HCT116 (cell line): ENCODE data around the gene ABCC1. TPM values are rescaled to one million over a fixed set of nuclear protein-coding genes. Genes with fewer than 3 reads are reported as not detected.

Source experiments
- ATAC-seq: fragments of 200-7000 bp; cut with Tn5 transposase; 2 replicates; pipeline ENCODE4 v1.9.1; 2020; ENCODE audit warnings: mild to moderate bottlenecking, moderate library complexity
- BruUV-seq: library from RNA; stranded (reverse); fragments of 400-500 nt; replicated peaks from 2 replicates; lab custom pipeline; 2021; lab: Mats Ljungman, UMichigan
- CTCF ChIA-PET: fragments of 300-600 bp; sonication (Branson Sonifier 250); formaldehyde crosslinking; loops from one replicate; lab custom pipeline; 2021; ENCODE audit warnings: antibody characterized with exemption; lab: Charles Lee
- POLR2A ChIA-PET: fragments of 300-600, 350-600 bp; sonication (Branson Sonifier 250); formaldehyde crosslinking; loops from one replicate; lab custom pipeline; 2021; ENCODE audit warnings: antibody characterized with exemption; lab: Charles Lee
- RAD21 ChIA-PET, 2 experiments: fragments of 300-600 bp; sonication (Branson Sonifier 250); formaldehyde crosslinking; loops; one replicate each; lab custom pipeline; 2023; ENCODE audit warnings: low total read pairs in 2 of 2; ENCODE audit not compliant: uncharacterized antibody in 2 of 2, unreplicated experiment in 2 of 2, low non-redundant PET in 1 of 2; lab: Charles Lee
- DNase-seq: peaks from one replicate; pipeline ENCODE4 v3.0.0-alpha.2; 2010; ENCODE audit warnings: low read depth, low spot score
- H2AFZ ChIP-seq: fragments of 200-600 bp; shearing (Covaris generic), sonication (generic); 2 replicates; pipeline ENCODE4 v1.6.1; 2017; ENCODE audit warnings: low read depth, mixed run types, mixed read lengths, antibody characterized with exemption, low read length; ENCODE audit not compliant: poor library complexity, severe bottlenecking
- H3K27ac ChIP-seq: 2 replicates; pipeline ENCODE4 v1.5.1; 2012; ENCODE audit warnings: low read depth, low read length
- H3K27me3 ChIP-seq: fragments of 200-600 bp; sonication (generic); 2 replicates; pipeline ENCODE4 v1.6.1; 2016; ENCODE audit warnings: mixed run types, low read length, mixed read lengths; ENCODE audit not compliant: insufficient read depth
- H3K36me3 ChIP-seq, 2 experiments: fragments of 200-500 bp in 1 of 2; fragments of 200-600 bp in 1 of 2; sonication (Bioruptor generic) in 1 of 2; sonication (generic) in 1 of 2; 2 replicates each; pipeline versions ENCODE4 v1.5.1 to v1.6.1; 2014 to 2016; ENCODE audit warnings: low read length in 2 of 2, inconsistent platforms in 1 of 2, mixed read lengths in 1 of 2, mixed run types in 1 of 2; ENCODE audit not compliant: insufficient read depth in 2 of 2, control insufficient read depth in 1 of 2
- H3K4me1 ChIP-seq, 2 experiments: fragments of 200-600 bp in 1 of 2; sonication (generic) in 1 of 2; 2 replicates each; pipeline versions ENCODE4 v1.5.1 to v1.6.1; 2012 to 2017; ENCODE audit warnings: low read length in 2 of 2, inconsistent platforms in 1 of 2, mild to moderate bottlenecking in 1 of 2, mixed read lengths in 1 of 2, mixed run types in 1 of 2, moderate library complexity in 1 of 2; ENCODE audit not compliant: insufficient read depth in 2 of 2, control insufficient read depth in 1 of 2
- H3K4me2 ChIP-seq: fragments of 200-600 bp; sonication (generic); 2 replicates; pipeline ENCODE4 v1.6.1; 2017; ENCODE audit warnings: mixed run types, low read length, mixed read lengths
- H3K4me3 ChIP-seq, 2 experiments: fragments of 200-600 bp in 1 of 2; sonication (generic) in 1 of 2; replicated peaks in 1 of 2; 2 replicates each; pipeline ENCODE4 v1.5.1; 2011 to 2016; ENCODE audit warnings: low read length in 2 of 2, control low read depth in 1 of 2, low read depth in 1 of 2, mild to moderate bottlenecking in 1 of 2, mixed read lengths in 1 of 2, mixed run types in 1 of 2
- H3K79me2 ChIP-seq: fragments of 200-600 bp; sonication (generic); 2 replicates; pipeline ENCODE4 v1.6.1; 2017; ENCODE audit warnings: mild to moderate bottlenecking, mixed run types, low read length, moderate library complexity, mixed read lengths; ENCODE audit not compliant: insufficient read depth
- H3K9ac ChIP-seq: fragments of 200-600 bp; sonication (generic); 2 replicates; pipeline ENCODE4 v1.6.1; 2016; ENCODE audit warnings: low read length, mixed read lengths
- H3K9me2 ChIP-seq: fragments of 200-600 bp; sonication (generic), shearing (Covaris generic); 2 replicates; pipeline ENCODE4 v1.6.1; 2017; ENCODE audit warnings: mixed run types, mild to moderate bottlenecking, moderate library complexity; ENCODE audit not compliant: insufficient read depth
- H3K9me3 ChIP-seq, 2 experiments: fragments of 200-500 bp in 1 of 2; fragments of 200-600 bp in 1 of 2; sonication (Bioruptor generic) in 1 of 2; sonication (generic) in 1 of 2; 2 replicates each; pipeline ENCODE4 v1.6.1; 2014 to 2017; ENCODE audit warnings: low read length in 2 of 2, mixed read lengths in 2 of 2, inconsistent platforms in 1 of 2, low read depth in 1 of 2, mild to moderate bottlenecking in 1 of 2, mixed run types in 1 of 2, moderate library complexity in 1 of 2; ENCODE audit not compliant: control insufficient read depth in 1 of 2, insufficient read depth in 1 of 2
- H4K20me1 ChIP-seq: fragments of 200-600 bp; sonication (generic), shearing (Covaris generic); 2 replicates; pipeline ENCODE4 v1.6.1; 2017; ENCODE audit warnings: mixed run types, mild to moderate bottlenecking, moderate library complexity; ENCODE audit not compliant: insufficient read depth
- CTCF ChIP-seq, 3 experiments: fragments of 200-600 bp in 1 of 3; sonication (generic) in 1 of 3; IDR thresholded peaks in 2 of 3; conservative IDR thresholded peaks in 1 of 3; 2 replicates each; pipeline ENCODE4 v1.5.1; 2012 to 2017; ENCODE audit warnings: low read depth in 2 of 3, low read length in 2 of 3, antibody characterized with exemption in 1 of 3, borderline replicate concordance in 1 of 3, control low read depth in 1 of 3, mild to moderate bottlenecking in 1 of 3, mixed read lengths in 1 of 3, mixed run types in 1 of 3, moderate library complexity in 1 of 3; ENCODE audit not compliant: insufficient read depth in 1 of 3
- EGR1 ChIP-seq: IDR thresholded peaks from 2 replicates; pipeline ENCODE4 v1.6.1; 2012; ENCODE audit warnings: low read depth
- ELF1 ChIP-seq: IDR thresholded peaks from 2 replicates; pipeline ENCODE4 v1.6.1; 2012; ENCODE audit warnings: low read depth, borderline replicate concordance
- EZH2 ChIP-seq: fragments of 200-600 bp; sonication (generic); IDR thresholded peaks from 2 replicates; pipeline ENCODE4 v1.6.1; 2017; ENCODE audit warnings: antibody characterized with exemption, mixed run types
- FOSL1 ChIP-seq: IDR thresholded peaks from 2 replicates; pipeline ENCODE4 v1.6.1; 2012; ENCODE audit warnings: low read depth
- JUND ChIP-seq: IDR thresholded peaks from 2 replicates; pipeline ENCODE4 v1.6.1; 2012
- MAX ChIP-seq: IDR thresholded peaks from 2 replicates; pipeline ENCODE4 v1.6.1; 2012
- RAD21 ChIP-seq: IDR thresholded peaks from 2 replicates; pipeline ENCODE4 v1.6.1; 2012; ENCODE audit warnings: low read depth, mild to moderate bottlenecking
- REST ChIP-seq: IDR thresholded peaks from 2 replicates; pipeline ENCODE4 v1.6.1; 2012; ENCODE audit warnings: low read depth
- SIN3A ChIP-seq: IDR thresholded peaks from 2 replicates; pipeline ENCODE4 v1.6.1; 2012; ENCODE audit warnings: low read depth
- SP1 ChIP-seq: IDR thresholded peaks from 2 replicates; pipeline ENCODE4 v1.6.1; 2012; ENCODE audit warnings: low read depth
- ZFX ChIP-seq: fragments of 450-650 bp; IDR thresholded peaks from 2 replicates; pipeline ENCODE4 v1.6.1; 2017
- intact Hi-C: fragments of 100-400 bp; cut with micrococcal nuclease; formaldehyde crosslinking; loops from 2 replicates; pipeline ENCODE4 v1.10.0; 2022
- total RNA-seq: library from RNA; stranded (reverse); gene quantifications from one replicate; pipeline ENCODE4 v1.2.1, GENCODE V29; 2021; ENCODE audit not compliant: unreplicated experiment

ABCC1 gene
- total RNA-seq, 1 experiment from 2014 or later: 61.9 TPM

- TF ChIP-seq MAX (no peak), EGR1 (no peak), ELF1 (no peak), FOSL1 (no peak), SP1 (no peak), SIN3A (no peak), EZH2 (no peak), CTCF (IDR thresholded peaks at IDR 0.05 in 2 of 3, conservative IDR thresholded peaks at IDR 0.05 in 1 of 3; ENCODE audit: borderline replicate concordance in 1 of 3, insufficient read depth in 1 of 3, low read depth in 2 of 3, low read length in 2 of 3) (no peak), JUND (no peak)
Measured at GRCh38 chr16:15932939-15933338, 16.5 kb upstream of the ABCC1 start (continued).

- H3K27ac ChIP-seq: no peak overlapping the region
- H3K4me2 ChIP-seq: no peak overlapping the region
- BruUV-seq: no TSS peak
- no peak for DNase-seq
- ChIA-PET RAD21 (no interaction called here), POLR2A (no interaction called here), CTCF (no interaction called here)
- H3K9ac ChIP-seq: no peak overlapping the region
- no peak for ATAC-seq
- H2AFZ ChIP-seq: no peak overlapping the region
- no peaks in the 10 kb centered on the region for H3K27me3 ChIP-seq
- no peaks in the 10 kb centered on the region for H3K79me2 ChIP-seq
- peaks cover 6% of the 10 kb centered on the region in 2 experiments; a peak in 2 of 4 replicates for H3K9me3 ChIP-seq
- H4K20me1 ChIP-seq: no peaks in the 10 kb centered on the region
- no peaks in the 10 kb centered on the region; a peak in 1 of 4 replicates for H3K4me1 ChIP-seq
- H3K36me3 ChIP-seq: no peaks in the 10 kb centered on the region
- intact Hi-C loops: no loop called here
- no peak for TF ChIP-seq RAD21
- no peak for TF ChIP-seq CTCF (IDR thresholded peaks at IDR 0.05 in 2 of 3, conservative IDR thresholded peaks at IDR 0.05 in 1 of 3; ENCODE audit: borderline replicate concordance in 1 of 3, insufficient read depth in 1 of 3, low read depth in 2 of 3, low read length in 2 of 3)
- no peak for TF ChIP-seq ZFX
- no peak for TF ChIP-seq SP1
- no peak for TF ChIP-seq REST
- no peak overlapping the region for H3K4me3 ChIP-seq
- no peaks in the 10 kb centered on the region for H3K9me2 ChIP-seq
Measured at GRCh38 chr16:15933781-15934180, 15.6 kb upstream of the ABCC1 start.
